ENCODE data around the gene GRID1. TPM values are rescaled to one million over a fixed set of nuclear protein-coding genes. Genes with fewer than 3 reads are reported as not detected.

Gene GRID1
- total RNA-seq, 3 donors from 2014 or later = 0.61 to 1.9 (median 0.87) TPM

DNA sequence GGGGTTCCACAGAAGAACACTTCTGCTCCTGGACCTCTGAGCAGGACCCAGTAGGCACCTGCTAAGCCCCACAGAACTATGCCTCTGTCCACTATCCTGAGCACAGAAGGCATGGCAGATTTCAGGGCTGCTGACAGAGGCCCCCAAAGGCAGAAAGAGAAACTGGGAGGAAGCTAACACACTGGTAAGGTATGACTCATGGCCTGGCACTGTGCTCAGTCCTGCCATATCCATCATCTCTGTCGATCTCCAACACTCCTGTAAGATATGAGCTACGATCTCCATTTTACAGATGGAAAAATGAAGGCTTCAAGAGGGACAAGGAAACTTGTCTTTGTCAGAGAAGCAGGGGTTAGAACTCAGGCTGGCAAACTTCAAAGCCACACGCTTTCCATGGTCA lies 62.2 kb downstream of the GRID1 start:
- TF ChIP-seq, protein P1, sequence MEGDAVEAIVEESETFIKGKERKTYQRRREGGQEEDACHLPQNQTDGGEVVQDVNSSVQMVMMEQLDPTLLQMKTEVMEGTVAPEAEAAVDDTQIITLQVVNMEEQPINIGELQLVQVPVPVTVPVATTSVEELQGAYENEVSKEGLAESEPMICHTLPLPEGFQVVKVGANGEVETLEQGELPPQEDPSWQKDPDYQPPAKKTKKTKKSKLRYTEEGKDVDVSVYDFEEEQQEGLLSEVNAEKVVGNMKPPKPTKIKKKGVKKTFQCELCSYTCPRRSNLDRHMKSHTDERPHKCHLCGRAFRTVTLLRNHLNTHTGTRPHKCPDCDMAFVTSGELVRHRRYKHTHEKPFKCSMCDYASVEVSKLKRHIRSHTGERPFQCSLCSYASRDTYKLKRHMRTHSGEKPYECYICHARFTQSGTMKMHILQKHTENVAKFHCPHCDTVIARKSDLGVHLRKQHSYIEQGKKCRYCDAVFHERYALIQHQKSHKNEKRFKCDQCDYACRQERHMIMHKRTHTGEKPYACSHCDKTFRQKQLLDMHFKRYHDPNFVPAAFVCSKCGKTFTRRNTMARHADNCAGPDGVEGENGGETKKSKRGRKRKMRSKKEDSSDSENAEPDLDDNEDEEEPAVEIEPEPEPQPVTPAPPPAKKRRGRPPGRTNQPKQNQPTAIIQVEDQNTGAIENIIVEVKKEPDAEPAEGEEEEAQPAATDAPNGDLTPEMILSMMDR (IDR thresholded peaks at IDR 0.05) = no peak
- ATAC-seq = no peak
- Histone ChIP-seq H3K4me3 (no peak overlapping the region), H3K36me3 (ENCODE audit: low read depth) (no peaks in the 10 kb centered on the region), H3K4me1 (ENCODE audit: low read depth) (no peaks in the 10 kb centered on the region), H3K9me3 (no peaks in the 10 kb centered on the region)
- no peak for DNase-seq
- intact Hi-C loops (cut with DNase I, micrococcal nuclease) = no loop called here

DNA sequence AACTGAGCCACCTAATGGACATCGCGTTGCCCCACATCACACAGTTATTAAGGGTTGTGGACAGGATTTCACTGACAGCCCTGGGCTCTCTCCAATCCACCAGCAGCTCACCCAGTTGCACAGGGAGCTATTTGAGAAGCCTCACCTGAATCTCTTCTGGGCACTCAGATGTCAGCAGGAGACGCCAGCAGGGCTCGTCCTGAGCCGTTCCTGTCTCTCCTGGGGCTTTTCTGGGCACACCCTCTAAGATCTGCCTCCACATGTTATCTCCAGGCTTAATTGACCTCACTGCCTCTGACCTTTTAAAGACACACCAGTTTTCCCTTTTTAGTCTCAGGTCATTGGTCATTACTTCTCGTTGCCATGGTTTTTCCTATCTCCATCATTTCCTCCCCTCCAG lies 63.0 kb downstream of the GRID1 start:
- Histone ChIP-seq H3K9me3 (no peaks in the 10 kb centered on the region), H3K4me3 (no peak overlapping the region), H3K36me3 (ENCODE audit: low read depth) (no peaks in the 10 kb centered on the region), H3K4me1 (ENCODE audit: low read depth) (no peaks in the 10 kb centered on the region)
- DNase-seq (no peak), ATAC-seq (no peak)
- intact Hi-C loops (cut with DNase I, micrococcal nuclease) = no loop called here
- TF ChIP-seq, protein P1 (IDR thresholded peaks at IDR 0.05) = no peak

DNA sequence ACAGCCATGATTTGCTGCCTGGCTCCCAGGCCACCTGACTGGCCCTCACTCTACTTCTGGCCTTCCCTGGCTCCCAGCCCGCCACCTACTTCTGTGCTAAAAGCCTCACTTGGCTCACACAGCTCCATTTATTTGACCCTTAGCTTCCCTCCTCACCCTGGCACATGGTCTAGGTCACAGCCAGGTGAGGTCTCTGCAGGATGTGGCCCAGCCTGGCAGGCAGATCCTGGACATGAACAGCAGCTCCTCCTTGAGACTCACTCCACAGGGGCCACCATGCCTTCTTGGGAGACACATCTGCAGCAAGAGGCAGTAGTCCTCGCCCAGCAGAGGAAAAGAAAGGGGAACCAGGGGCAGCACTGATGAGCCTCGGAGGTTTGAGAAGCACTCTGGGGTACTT lies 64.6 kb downstream of the GRID1 start:
- DNase-seq (no peak), ATAC-seq (no peak)
- Histone ChIP-seq H3K9me3 (no peaks in the 10 kb centered on the region), H3K4me3 (no peak overlapping the region), H3K36me3 (ENCODE audit: low read depth) (no peaks in the 10 kb centered on the region), H3K4me1 (ENCODE audit: low read depth) (no peaks in the 10 kb centered on the region)
- intact Hi-C loops (cut with DNase I, micrococcal nuclease) = no loop called here
- TF ChIP-seq, protein P1 (IDR thresholded peaks at IDR 0.05) = no peak

GRCh38 chr10:86300931-86301830 lies 65.4 kb downstream of the GRID1 start:
- H3K36me3 ChIP-seq (ENCODE audit: low read depth) = no peaks in the 10 kb centered on the region
- ATAC-seq (no peak), DNase-seq (no peak)
- no peaks in the 10 kb centered on the region for H3K4me1 ChIP-seq (ENCODE audit: low read depth)
- intact Hi-C loops (cut with DNase I, micrococcal nuclease) = no loop called here
- no peaks in the 10 kb centered on the region for H3K9me3 ChIP-seq
- TF ChIP-seq, protein P1 (IDR thresholded peaks at IDR 0.05) = no peak
- no peak overlapping the region for H3K4me3 ChIP-seq

DNA sequence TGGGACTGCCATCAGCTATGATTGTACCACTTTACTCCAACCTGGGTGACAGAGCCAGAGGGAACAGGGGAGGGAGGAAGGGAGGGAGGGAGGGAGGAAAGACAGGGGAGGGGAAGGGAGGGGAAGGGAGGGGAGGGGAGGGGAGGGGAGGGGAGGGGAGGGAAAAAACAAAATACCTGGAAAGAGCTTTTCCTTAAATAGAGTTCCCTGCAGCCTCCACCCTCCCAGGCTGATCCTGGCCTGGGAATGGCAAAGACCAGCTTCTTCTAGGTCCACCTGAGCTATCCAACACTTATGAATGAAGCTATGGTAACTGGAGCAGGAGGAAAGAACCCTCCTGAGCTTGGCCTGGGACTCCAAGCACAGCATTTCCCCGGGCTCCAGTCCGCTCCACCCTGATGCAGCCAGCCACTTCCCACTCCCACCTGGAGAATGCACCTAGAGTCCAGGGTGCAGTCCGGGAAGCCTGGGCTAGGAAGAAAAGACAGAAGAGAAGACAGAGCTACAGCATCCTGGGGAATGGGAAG lies 66.1 kb downstream of the GRID1 start:
- H3K36me3 ChIP-seq (ENCODE audit: low read depth) = no peaks in the 10 kb centered on the region
- no peak for ATAC-seq
- no peaks in the 10 kb centered on the region for H3K4me1 ChIP-seq (ENCODE audit: low read depth)
- no peak for DNase-seq
- intact Hi-C loops (cut with DNase I, micrococcal nuclease) = no loop called here
- H3K9me3 ChIP-seq = no peaks in the 10 kb centered on the region
- TF ChIP-seq, protein P1 (IDR thresholded peaks at IDR 0.05) = no peak
- H3K4me3 ChIP-seq = no peak overlapping the region
